G401 (cell line): ENCODE measurements around the gene FBXO31. TPM values are rescaled to one million over a fixed set of nuclear protein-coding genes. Genes with fewer than 3 reads are reported as not detected.

ENCODE experiments used
- DNase-seq: peaks from one replicate; pipeline ENCODE4 v3.0.0-alpha.2; 2015; ENCODE audit warnings: low spot score
- in situ Hi-C: cut with HindIII; loops from 2 replicates; pipeline ENCODE4 v1.10.0; 2016; ENCODE audit warnings: low sequenced_read_pairs, mixed read lengths
- total RNA-seq: library from RNA; depleted of rRNA; stranded (reverse); fragments of >200 nt; shearing (Covaris generic); gene quantifications from 2 replicates; pipeline ENCODE4 v1.2.3, GENCODE V29; 2014; rRNA removed

Gene FBXO31
- total RNA-seq, 1 experiment from 2014 or later: 11.9 TPM

DNA sequence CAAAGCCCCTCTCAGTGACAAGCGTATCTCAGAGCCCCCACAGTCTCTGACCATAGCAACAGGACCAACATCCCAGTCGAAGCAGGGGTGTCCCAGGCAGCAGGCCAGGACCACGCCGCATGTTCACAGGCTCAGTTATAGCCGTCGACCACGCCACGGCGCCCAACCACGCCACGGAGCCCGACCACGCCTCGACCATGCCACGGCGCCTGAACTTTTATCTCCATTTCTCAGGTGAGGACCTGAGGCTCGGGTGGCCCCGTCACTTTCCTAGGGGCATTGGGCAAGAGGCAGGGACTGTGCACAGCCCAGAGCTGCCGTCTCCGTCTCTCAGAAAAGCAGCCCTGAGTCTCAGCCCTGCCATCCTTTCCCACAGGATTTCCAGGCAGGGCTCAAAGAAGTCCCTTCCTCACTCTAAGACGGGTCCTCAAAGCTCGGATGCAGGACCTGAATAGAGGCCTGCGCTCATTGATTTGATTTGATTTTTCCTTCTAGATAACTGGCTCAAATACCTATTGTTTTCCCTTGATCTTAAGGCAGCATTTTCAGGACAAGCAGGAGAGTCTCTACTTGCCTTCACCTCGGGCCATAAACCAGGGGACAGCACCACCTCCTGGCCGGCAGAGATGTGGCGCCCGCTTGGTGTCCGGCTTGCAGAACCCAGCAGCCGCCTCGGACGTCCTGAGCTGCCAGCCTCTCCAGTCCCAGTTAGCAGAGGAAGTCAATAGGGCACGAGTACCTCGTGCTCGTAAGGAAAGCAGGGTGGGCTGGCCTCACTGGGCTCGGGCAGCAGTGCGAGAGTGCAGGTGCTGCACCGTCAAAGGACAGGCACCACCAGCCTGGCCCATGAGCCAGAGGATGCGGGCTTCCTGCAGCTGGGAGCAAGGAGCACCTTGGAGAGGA lies 105.1 kb downstream of the FBXO31 start:
- in situ Hi-C loops: no loop called here

More for the DNA sequence above, 105.1 kb downstream of the FBXO31 start:
- peak; percentile 91 for DNase-seq

Other genes starting within 250 kb of the FBXO31 start
- 7.0 and 14.2 TPM in 2 replicates for gene C16orf95, start 66.4 kb downstream of the FBXO31 start, total RNA-seq
- gene MAP1LC3B, start 8.6 kb upstream of the FBXO31 start, total RNA-seq: 26.7 and 40.8 TPM in 2 replicates
- gene ZCCHC14, start 109.2 kb upstream of the FBXO31 start, total RNA-seq: 10.9 and 12.9 TPM in 2 replicates
- 22.1 and 30.0 TPM in 2 replicates for gene JPH3, start 218.7 kb upstream of the FBXO31 start, total RNA-seq